GM19328 (cell line): ENCODE data around the gene NUMA1.

Source experiments
- ATAC-seq: cut with Tn5 transposase; IDR thresholded peaks from one replicate; pipeline ENCODE4 v1.9.1; 2021; ENCODE audit warnings: mild to moderate bottlenecking, moderate library complexity; ENCODE audit not compliant: unreplicated experiment

The NUMA1 gene

GRCh38 chr11:72102946-72103753 lies 22.8 kb upstream of the NUMA1 start, which contains the start of gene LAMTOR1:
LAMTOR1 (minus strand) TSS chr11:72103297; CDS start chr11:72103224, 73 bp downstream.
- ATAC-seq, result peak; percentile 84

GRCh38 chr11:72102631-72102945 lies 22.2 kb upstream of the NUMA1 start:
- no peak for ATAC-seq

GRCh38 chr11:72102162-72102561 lies 21.8 kb upstream of the NUMA1 start:
- no peak for ATAC-seq

- ATAC-seq, result no peak
Observed at GRCh38 chr11:72100462-72100861, 20.1 kb upstream of the NUMA1 start.

- no peak for ATAC-seq
Observed at GRCh38 chr11:72100009-72100408, 19.7 kb upstream of the NUMA1 start.

GRCh38 chr11:72098741-72099140 lies 18.4 kb upstream of the NUMA1 start:
- ATAC-seq, result no peak

- no peak for ATAC-seq
Observed at GRCh38 chr11:72091292-72091691, 10.9 kb upstream of the NUMA1 start.

GRCh38 chr11:72088076-72088808 lies 7.9 kb upstream of the NUMA1 start:
- no peak for ATAC-seq

GRCh38 chr11:72085621-72086351 lies 5.4 kb upstream of the NUMA1 start:
- no peak for ATAC-seq

GRCh38 chr11:72084965-72085364 lies 4.6 kb upstream of the NUMA1 start:
- ATAC-seq, result no peak

GRCh38 chr11:72084076-72084475 lies 3.7 kb upstream of the NUMA1 start:
- no peak for ATAC-seq

GRCh38 chr11:72083414-72083813 lies 3.1 kb upstream of the NUMA1 start:
- no peak for ATAC-seq

GRCh38 chr11:72081821-72082453 lies 1.6 kb upstream of the NUMA1 start:
- ATAC-seq, result no peak

GRCh38 chr11:72081184-72081644 lies 872 bp upstream of the NUMA1 start:
- no peak for ATAC-seq

GRCh38 chr11:72079819-72080325 lies 470 bp downstream of the NUMA1 start:
- ATAC-seq, result no peak

GRCh38 chr11:72078477-72078876 lies 1.9 kb downstream of the NUMA1 start:
- ATAC-seq, result no peak

- no peak for ATAC-seq
Observed at GRCh38 chr11:72075756-72076155, 4.6 kb downstream of the NUMA1 start.

- ATAC-seq, result no peak
Observed at GRCh38 chr11:72075109-72075508, 5.2 kb downstream of the NUMA1 start.

GRCh38 chr11:72072348-72072747 lies 8.0 kb downstream of the NUMA1 start:
- ATAC-seq, result no peak

- ATAC-seq, result no peak
Observed at GRCh38 chr11:72070491-72070890, 9.9 kb downstream of the NUMA1 start.

- no peak for ATAC-seq
Observed at GRCh38 chr11:72069787-72070251, 10.5 kb downstream of the NUMA1 start.
